GM21381 (cell line): ENCODE data around the gene PRKCE.

Experiments
- ATAC-seq: cut with Tn5 transposase; IDR thresholded peaks from one replicate; pipeline ENCODE4 v1.9.1; 2021; ENCODE audit warnings: mild to moderate bottlenecking, moderate library complexity; ENCODE audit not compliant: unreplicated experiment

Gene PRKCE

DNA sequence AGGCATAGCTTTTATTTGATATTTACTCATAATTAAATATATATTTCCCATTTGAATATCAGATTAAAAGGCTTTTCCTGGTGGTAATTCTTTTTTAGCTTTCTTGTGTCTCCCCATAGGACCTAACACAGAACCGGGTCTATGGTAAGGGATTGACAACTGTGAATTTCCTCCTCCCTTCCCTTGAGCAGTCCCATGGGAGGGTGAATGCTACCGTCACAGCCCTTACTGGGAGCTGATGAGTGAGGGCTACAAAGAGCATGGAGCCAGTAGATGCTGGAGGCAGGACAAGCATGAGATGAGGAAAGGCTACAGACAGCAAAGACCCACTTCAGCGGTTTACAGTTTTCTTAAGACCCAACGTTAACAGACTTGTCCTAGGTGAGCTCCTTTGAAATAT is 475.1 kb downstream of the PRKCE start:
- ATAC-seq = no peak

DNA sequence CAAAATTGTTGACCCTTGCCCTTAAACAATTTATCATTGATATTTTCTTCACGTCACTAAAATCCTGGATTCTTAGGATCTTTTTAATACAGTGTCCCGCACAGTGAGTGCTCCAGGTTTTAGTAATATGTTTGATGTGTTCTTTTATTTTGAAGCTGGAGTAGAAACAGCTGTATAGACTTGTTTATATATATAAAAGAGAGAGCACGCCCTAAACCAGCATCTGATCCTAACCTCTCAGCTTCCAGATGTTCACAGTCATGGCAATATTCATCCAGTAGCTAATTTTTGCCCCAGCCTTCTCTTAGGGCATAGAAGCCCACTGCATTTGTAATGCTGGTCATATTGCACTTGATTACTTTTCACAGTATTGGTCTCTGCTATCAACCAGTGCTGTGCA is 475.7 kb downstream of the PRKCE start:
- ATAC-seq = no peak

DNA sequence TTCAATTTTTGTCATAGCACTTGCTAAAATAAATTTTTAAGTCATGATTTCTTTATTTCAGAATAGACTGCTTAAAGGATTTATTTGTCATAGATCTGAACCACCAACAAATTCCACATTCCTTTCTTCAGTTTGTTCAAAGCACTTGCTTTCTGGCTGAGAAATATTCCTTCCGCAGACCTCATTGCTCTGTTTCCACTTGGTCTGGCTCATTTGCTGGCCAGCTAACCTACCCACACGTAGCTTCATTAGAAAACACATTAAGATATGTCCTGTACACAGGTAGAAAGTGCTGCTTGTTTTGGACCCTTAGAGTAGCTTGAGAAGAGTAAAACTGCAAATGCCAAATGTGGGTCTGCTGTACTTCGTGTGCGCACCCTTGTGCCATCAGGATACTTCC is 479.0 kb downstream of the PRKCE start:
- ATAC-seq = no peak

DNA sequence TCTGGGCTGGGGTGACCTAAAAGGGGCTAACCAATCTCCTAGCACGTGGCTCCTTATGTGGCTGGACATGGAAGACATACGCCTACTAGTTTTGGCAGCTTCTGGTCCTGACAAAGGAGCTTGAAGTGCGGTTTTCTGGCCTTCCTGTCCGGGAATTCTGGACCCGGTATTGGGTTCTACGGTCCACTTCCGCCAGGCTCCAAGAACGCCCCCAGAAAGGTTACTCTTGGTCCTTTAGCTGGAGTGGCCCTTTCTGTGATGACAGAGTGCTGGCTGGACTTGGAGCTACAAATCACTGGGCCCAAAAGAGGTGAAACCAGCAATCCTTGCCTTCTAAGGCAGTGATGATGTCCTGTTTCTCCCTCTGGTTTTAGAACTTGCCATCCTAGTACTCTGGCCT is 481.5 kb downstream of the PRKCE start:
- ATAC-seq = no peak

- no peak for ATAC-seq
Observed at GRCh38 chr2:46134531-46135227, 483.2 kb downstream of the PRKCE start.

DNA sequence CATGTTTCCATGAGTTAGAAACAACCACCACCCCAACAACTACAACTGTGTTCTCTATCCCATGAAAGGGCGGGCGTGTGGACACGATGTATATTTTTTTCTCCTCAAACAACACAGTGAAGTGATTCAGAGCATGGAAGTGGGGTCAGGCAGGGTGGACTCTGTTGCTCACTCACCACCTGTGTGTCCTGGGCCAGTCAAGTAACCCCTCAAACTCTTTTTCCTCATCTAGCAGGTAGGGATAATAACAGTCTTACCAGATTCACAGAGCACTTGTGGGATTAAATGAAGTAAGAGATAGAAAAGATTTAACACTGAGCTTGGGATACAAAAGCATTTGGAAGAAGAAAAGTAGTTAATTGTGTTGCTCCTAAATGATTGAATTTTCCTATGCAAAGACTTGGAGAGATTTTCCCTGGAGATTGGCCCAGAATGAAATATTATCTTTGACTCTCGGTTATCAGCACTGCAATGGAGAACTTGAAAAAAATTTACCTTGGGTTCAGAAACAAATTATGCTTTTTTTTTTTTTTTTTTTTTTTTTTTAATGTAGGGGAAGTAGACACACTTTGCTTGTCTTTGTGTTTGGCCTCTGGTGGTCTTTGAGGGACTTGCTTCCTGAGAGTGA is 483.9 kb downstream of the PRKCE start:
- no peak for ATAC-seq

DNA sequence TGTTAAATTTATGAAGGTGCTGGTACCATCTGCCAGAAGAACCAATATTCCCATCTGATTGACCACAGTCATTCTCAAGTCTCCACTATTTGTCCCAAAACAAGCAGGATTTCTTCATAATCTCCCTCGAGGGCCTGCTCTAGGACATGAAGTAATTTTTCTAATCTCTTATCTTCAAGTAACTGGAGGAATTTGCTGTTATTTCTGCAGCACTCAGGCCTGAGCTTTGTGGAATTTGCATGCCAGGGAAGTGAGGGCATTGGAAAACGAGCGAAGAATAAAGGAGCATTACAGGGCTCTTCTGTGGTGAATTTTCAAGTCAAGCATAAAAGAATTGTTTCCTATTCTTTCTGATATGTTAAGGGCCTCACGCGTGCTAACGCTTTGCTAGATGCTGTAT is 484.5 kb downstream of the PRKCE start:
- ATAC-seq = no peak

- ATAC-seq = no peak
Observed at GRCh38 chr2:46136481-46136880, 485.0 kb downstream of the PRKCE start.

- no peak for ATAC-seq
Observed at GRCh38 chr2:46136953-46137352, 485.5 kb downstream of the PRKCE start.

DNA sequence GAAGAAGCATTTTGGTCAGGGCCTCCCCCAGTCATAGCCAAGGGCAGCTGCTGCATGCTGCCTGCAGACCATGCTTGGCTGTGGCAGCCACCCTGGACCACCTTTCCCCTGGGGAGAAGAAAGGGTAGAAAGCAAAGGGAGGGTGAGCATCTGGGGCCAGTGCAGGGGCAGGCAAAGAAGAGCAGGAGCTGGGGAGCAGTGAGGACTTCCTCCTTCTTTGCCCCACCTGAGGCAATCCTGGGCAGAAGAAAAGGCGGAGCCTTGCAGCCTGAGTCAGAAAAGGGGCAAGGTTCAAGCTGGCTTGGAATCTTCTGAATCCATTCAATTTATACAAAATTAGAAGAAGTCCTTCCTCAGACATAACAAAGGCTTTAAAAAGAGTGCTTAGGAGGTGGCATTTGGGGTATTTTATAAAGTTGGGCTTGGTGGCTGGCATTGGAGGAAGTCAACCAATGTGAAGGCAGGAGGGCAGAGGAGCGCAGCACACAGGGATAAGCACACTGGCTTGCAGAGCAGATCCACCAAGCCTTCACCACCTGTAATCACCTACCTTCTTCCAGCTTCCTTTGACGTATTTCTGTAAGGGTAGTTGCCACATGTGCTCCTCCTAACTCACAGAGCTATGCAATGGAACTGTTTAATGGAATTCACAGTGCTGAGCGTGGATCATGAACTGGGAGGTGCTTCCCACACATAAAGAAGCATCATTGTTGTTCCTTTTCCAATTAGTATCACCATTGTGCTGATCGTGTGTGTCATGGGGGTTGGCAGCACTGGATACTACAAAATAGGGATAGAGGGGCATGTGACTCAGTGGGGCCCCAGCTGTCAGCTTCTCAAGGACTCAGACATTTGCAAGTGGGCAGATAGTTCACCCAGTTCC is 491.3 kb downstream of the PRKCE start:
- no peak for ATAC-seq

DNA sequence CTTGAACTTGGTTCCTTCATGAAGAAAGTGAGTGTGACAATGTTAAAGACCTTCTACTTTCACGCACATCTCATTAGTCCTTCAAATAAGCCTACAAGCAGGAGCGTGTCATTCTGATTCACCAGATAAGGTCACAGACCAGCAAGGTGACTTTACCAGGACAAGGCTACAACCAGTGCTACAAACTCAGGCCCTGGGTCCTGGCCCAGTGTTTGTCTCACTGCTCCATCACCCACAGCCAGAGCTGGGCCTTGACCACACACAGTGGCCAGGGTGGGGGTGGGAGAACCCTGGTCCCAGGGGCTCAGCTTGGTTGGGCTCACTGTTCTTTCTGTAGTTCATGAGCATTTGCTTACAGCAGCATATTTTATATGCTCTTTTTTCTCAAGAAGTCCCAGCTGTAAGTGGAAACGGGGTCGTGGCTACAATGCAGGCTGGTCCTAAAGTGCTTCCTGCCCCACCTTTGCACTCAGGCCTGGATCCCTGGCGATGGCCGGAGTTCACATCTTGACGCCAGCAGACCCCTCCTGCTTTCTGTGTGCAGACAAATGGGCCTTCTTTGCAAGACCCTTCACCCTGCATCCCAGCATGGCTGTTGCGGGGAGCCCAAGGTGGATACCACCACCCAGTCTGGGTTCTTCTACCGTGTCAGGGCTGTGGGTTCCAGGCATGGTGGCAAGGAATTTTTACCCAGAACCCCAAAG is 492.1 kb downstream of the PRKCE start:
- no peak for ATAC-seq

DNA sequence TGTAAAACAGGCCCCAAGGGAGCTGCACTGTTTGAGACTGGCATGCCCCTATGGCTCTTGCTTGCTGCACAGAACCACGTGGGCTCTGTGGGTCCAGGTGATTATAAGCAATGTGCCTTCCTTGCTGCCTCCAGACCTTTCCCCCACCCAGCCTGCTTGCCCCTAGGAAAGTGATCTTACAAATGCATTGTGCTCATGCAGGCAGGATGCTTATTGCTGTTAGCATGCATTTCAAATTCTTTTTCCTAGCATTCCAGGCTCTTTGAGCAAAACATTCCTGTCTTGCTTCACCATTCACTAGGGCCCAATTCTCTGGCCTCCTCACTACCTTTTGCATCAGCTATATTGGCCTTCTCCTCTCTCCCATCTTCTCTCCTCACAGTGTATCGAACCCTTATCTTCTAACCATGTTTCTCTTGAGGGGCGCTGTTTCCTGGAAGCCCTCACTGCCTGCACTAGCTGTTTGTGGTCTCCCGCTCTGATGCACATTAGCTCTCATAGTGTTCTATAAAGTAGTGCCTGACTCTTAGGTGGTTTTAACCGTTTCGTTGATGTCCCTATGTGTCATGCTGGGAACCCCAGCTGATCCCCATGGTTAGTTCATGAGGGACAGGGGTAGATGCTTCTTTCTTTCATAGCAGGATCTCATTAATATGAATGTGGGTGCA is 492.8 kb downstream of the PRKCE start:
- no peak for ATAC-seq

GRCh38 chr2:46145017-46145416 is 493.5 kb downstream of the PRKCE start:
- ATAC-seq = no peak

DNA sequence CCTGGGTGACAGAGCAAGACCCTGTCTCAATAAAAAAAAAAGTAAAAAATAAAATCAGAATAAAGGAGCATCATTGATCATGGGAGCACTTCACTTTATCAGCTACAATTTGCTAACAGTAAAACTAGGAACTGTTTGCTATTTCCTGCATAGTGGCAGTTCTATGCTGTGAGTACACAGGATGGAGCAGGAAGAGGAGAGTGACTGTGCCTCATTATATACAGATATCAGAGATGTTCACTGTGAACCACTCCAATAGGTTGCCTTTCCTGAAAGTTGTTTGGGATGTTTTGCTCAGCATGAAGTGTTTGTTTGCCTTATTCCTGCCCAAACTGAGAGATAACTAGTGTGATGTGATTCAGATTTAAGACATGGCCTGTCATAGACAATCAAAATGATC is 494.4 kb downstream of the PRKCE start:
- no peak for ATAC-seq

GRCh38 chr2:46146866-46147502 is 495.5 kb downstream of the PRKCE start:
- ATAC-seq = no peak

DNA sequence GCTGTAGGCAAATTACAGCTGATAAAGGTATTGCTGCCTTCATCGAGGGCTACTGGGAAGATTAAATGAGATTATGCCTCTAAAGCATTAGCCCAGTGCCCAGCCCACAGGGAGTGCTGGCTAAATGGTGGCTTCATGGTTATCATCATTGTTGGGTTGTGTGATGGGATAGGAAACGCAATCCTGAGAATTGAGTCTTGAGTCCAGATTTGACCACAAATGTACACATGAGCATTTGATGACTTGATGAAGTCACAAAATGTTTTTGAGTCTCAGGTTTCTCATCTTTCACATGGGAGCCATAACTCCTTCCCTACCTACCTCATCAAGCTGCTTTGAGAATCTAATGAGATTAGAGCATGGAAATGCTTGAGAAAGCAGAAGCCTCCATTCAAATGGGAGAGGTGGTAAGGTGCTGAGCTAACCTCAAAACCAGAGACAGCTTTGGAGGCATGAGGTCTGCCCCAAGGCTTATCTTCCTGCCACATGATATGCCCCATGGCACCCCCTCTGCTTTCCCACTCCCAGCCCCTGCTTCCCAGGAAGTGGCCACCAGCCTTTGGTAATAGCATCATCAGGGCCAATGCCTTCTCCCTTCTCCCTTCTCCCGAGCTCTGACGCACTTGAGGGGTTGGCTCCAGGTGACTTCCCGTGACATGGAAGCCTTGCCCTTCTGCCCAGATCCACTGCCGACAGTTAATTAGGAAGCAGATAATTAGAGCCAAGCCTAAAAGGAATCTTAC is 496.3 kb downstream of the PRKCE start:
- no peak for ATAC-seq

DNA sequence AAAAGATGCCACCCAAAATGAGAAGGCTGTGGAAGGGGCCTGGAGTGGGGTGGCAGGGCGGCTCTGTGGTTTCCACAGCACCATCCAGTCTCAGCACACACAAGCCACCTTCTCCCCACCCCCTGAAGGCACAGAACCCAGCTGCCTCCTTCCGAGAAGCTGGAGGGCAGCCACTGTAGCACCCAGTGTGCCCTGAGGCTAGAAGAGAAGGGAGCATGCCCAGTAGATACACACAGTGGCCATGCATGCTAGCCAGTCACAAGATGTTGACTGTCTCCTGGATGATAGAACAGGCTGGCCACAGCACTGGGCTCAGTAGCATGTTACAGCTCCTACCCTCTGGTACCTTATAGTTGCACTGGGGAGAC is 496.9 kb downstream of the PRKCE start:
- ATAC-seq = no peak

- no peak for ATAC-seq
Observed at GRCh38 chr2:46150445-46150955, 499.0 kb downstream of the PRKCE start.

- ATAC-seq = no peak
Observed at GRCh38 chr2:46151577-46151976, 500.1 kb downstream of the PRKCE start.
